DMS114 treated with DMSO at 0.1 percent for 48 hours (cell line): ENCODE results near the gene TCF7L2.

Source experiments
- DNase-seq: peaks from one replicate; lab custom pipeline; 2025; ENCODE audit not compliant: unreplicated experiment; lab: John Stamatoyannopoulos, UW

TCF7L2 gene

GRCh38 chr10:112991888-112992491, 41.9 kb downstream of the TCF7L2 start:
- no peak for DNase-seq

GRCh38 chr10:112996462-112996861, 46.4 kb downstream of the TCF7L2 start:
- DNase-seq: no peak

DNA sequence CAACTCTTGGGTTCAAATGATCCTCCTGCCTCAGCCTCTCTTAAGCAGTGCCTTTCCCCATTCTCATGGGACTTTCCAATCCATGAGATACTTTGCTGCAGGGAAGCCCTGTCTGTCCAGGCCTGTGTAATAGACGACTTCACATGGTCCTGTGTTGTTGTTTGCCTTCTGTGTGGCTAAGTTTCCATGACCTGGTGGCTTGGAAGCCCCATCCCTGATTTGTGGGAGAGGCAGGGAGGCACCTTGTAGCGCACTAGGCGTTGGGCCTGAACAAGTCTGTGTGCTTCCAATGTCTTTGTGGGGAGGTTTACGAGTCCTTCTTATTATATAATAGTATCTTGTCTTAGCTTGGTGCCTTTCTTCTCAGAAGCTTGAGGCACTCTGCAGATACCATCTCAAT, 49.1 kb downstream of the TCF7L2 start:
- no peak for DNase-seq

DNA sequence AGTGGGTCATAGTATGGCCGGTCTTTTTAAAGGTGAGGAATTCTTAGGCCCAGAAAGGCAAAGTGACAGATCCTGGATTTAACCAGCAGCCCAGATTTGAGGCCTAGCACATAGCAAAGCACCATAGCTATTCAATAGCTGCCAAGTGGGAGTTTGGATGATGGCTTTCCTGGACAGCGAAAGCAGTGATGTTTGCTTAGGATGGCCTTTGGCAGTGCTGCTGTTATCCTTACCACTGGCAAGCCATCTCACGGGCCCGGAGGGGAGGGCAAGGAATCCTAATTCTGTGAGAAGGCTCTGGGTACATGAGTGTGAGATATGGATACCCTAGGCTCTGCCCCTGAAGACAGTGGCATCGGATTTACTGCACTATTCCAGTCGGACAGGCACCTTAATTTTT, 50.4 kb downstream of the TCF7L2 start:
- DNase-seq: no peak

DNA sequence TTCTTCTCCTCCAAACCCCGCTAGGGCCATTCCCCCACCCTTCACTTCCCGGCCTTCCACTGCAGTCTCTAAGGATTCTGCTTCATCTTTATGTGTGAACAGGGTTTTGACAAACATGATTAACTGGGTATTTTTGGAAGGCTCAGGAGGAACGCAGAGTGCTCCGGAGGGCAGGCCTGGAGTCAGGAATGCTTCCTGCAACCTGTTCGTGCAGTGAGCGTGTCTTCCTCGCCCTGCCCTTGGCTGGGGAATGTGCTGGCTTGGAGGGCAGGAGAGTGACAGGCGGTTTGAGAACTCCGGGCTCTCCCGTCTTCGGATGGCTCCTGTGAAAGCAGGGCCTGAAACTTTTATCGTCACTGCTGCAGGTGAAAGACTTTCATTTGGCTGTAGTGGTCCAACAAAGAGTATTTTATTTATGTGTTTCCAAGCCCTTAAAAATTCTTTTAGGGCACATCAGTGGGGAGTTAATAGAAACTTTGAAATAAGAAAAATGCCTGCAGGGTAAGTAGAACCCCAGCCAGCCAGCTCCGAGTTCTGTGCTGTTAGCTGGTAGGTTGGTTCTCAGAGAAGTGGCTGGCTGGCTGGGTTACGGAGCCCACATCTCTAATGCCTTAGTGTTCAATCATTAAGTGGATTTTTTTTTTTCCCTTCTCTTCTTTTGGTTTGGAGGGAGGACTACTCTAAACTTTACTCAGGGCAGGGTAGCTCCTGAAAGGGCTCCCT, 51.0 kb downstream of the TCF7L2 start:
- DNase-seq: no peak

DNA sequence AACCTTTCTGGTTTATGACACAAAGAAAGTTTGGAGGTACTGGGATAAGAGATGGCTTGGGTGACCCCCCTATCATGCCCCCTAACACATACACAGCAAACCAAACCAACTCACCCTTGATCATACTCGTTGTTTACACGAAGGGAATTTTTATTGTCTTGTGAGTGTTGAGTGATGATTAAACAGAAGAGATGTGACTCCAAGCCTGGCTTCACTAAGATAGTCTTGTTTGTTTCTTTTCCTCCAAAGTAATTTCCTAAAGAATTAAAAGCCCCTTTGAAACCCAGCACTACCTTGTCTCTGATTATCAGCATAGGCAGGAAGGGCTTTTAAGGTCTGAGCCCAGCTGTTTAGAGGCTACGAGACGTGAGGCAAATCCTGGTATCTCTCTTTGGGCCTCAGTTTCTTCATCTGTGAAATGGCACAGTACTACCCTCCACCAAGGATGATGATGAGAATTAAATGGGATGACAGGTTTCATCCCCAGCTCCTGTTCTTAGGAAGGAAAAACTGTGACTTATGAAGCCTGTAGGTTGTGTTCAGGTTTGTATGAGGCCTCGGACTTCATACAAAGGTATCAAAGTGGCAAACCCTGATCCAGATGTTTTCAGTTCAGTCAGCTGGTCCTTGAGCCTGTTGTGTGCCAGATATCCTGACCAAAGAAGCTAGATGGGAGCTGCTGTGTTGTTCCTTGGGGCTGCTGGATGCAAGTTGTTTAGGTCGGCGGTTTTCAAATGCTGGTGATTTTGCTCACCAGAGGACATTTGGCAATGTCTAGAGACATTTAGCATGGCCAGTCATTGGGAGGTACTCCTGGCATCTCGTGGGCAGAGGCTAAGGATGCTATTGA, 51.8 kb downstream of the TCF7L2 start:
- no peak for DNase-seq

GRCh38 chr10:113002449-113002777, 52.4 kb downstream of the TCF7L2 start:
- no peak for DNase-seq

- no peak for DNase-seq
Observed at GRCh38 chr10:113003052-113003451, 53.0 kb downstream of the TCF7L2 start.

- no peak for DNase-seq
Observed at GRCh38 chr10:113004069-113004618, 54.1 kb downstream of the TCF7L2 start.

DNA sequence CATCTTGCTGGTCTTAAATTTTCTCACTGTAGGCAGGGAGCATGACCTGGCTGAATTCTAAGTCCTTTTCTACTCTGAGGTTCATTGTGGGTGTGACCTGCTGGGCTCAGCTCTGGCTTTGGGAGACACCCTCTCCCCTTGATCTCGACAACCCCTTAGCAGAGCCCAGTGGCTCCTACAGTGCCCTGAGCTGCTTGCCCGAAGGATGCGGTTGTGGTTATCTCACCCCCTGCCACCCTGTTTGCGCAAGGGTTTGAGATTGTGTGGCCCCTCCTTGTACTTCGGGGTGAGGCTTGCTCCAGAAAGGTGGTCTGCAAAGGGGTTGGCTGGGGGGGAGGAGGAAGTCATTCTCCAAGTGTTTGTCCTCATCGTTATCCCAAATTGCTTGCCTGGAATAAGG, 55.3 kb downstream of the TCF7L2 start:
- DNase-seq: no peak

GRCh38 chr10:113006656-113007342, 56.8 kb downstream of the TCF7L2 start:
- DNase-seq: no peak

DNA sequence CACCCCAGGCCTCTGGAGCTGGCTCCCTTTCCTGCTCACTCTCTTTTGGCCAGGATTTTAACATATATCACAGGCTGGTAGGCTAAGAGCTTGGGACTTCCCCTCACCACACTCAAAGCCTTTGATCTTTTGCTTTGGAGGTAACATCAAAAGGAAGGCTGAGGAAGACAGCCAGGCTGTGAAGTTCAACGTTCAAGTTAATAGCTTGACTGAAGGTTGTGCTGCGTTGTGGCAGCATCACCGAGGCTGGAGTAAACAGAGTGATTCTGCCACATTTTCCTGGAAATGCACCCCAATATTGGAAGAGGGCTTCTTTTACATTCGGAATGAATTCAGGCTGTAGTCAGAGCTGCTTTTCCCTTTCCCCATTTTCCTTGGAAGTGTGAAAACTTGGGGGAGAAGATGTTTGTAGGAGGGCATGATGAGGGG, 57.3 kb downstream of the TCF7L2 start:
- DNase-seq: no peak

- no peak for DNase-seq
Observed at GRCh38 chr10:113007821-113008220, 57.8 kb downstream of the TCF7L2 start.

GRCh38 chr10:113011592-113012374, 61.7 kb downstream of the TCF7L2 start:
- DNase-seq: no peak

- no peak for DNase-seq
Observed at GRCh38 chr10:113015201-113015600, 65.2 kb downstream of the TCF7L2 start.

DNA sequence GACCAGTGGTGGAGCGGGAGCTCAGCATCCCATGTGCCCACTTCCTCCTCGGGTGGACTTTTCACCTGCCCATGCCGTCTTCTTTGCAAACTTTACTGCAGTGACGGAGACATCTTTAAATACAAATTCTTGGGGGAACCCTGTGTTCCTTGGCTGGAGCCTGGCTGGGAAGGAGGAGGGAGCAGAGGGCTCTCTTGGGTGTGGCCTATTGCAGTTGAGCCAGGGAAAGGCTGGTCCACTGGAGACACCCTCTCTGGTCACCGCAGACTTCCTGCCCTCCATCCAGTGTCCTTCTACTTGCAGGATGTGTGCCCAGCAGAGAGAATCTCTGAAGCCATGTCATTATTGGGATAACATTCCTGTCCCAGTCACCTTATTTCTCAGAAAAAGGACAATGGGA, 67.3 kb downstream of the TCF7L2 start:
- DNase-seq: no peak

GRCh38 chr10:113018034-113018433, 68.0 kb downstream of the TCF7L2 start:
- no peak for DNase-seq

DNA sequence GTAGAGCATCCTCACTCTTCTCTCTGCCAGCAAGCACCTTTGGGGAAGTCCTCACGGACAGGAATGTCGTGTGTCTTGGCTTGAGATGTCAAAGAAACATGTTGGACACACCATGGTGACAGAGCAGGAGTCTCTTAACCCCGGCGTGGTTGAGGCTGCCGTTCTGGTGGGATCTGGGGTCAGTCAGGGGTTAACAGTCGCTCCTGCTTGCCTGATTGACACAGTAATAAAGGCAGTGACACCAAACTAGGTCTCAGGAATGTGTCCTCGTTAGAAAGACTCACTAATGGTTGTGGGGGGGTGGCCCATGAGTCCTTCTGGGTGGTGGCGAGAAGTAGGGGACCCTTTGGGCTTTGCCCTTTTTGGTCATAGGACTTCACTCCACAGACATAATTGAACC, 69.0 kb downstream of the TCF7L2 start:
- DNase-seq: no peak

GRCh38 chr10:113019692-113020474, 69.8 kb downstream of the TCF7L2 start:
- DNase-seq: no peak

DNA sequence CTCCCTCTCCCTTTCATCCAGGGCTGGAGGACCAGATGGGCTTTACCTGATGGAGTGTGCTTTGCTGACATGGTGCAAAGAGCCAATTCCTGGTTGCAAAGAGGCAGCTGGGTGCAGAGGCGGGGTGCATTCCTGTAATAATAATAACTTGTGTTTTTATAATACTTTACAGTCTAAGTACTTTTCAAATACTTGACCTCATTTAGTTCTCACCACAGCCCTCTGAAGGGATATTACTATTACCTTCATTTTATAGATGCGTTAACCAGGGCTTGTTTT, 70.4 kb downstream of the TCF7L2 start:
- no peak for DNase-seq
